Right lobe of liver (tissue), 6 donors: ENCODE results near the gene AKT3. TPM values are rescaled to one million over a fixed set of nuclear protein-coding genes. Genes with fewer than 3 reads are reported as not detected.

Experiments
- ATAC-seq, 4 donors: fragments of 200-7000 bp; cut with Tn5 transposase; one replicate each; pipeline ENCODE4 v1.9.1; 2020; ENCODE audit warnings: mild to moderate bottlenecking in 4 of 4, moderate library complexity in 4 of 4
- DNase-seq, 3 donors: peaks; one replicate each; pipeline ENCODE4 v3.0.0-alpha.2; 2020
- H3K27ac ChIP-seq, 3 donors: fragments of 200-600 bp; one replicate each; pipeline ENCODE4 v1.8.0; 2022
- H3K27me3 ChIP-seq, 2 donors: fragments of 200-600 bp; one replicate each; pipeline ENCODE4 v1.8.0; 2022
- H3K36me3 ChIP-seq, 4 donors: fragments of 200-600 bp; sonication (generic) in 1 of 4; one replicate each; pipeline versions ENCODE4 v1.5.1 to v1.8.0; 2017 to 2022; ENCODE audit warnings: control low read depth in 1 of 4
- H3K4me1 ChIP-seq, 4 donors: fragments of 200-600 bp; sonication (generic) in 1 of 4; one replicate each; pipeline versions ENCODE4 v1.5.1 to v1.8.0; 2017 to 2022; ENCODE audit warnings: control low read depth in 1 of 4
- H3K4me3 ChIP-seq, 3 donors: fragments of 200-600 bp; one replicate each; pipeline ENCODE4 v1.8.0; 2022
- H3K9me3 ChIP-seq, 4 donors: fragments of 200-600 bp; sonication (generic) in 1 of 4; one replicate each; pipeline versions ENCODE4 v1.5.1 to v1.8.0; 2017 to 2022; ENCODE audit warnings: control low read depth in 1 of 4
- CTCF ChIP-seq, 4 donors: fragments of 200-600 bp in 3 of 4; fragments of 450-650 bp in 1 of 4; IDR thresholded peaks; one replicate each; pipeline versions ENCODE4 v1.5.1 to v1.8.0; 2016 to 2022; ENCODE audit warnings: antibody characterized with exemption in 4 of 4, mild to moderate bottlenecking in 2 of 4
- POLR2A ChIP-seq: fragments of 450-650 bp; IDR thresholded peaks from one replicate; pipeline ENCODE4 v1.6.1; 2017; ENCODE audit warnings: antibody characterized with exemption, mild to moderate bottlenecking
- WGBS: methylation state at CpG from one replicate; pipeline ENCODE4 v1.1.6; 2018; ENCODE audit warnings: low coverage, low lambda C conversion rate; ENCODE audit not compliant: insufficient coverage; ENCODE audit errors: missing lambda C conversion rate; 5-methylcytosine and 5-hydroxymethylcytosine counted together
- intact Hi-C, 2 donors: fragments of 100-400 bp; cut with DNase I; formaldehyde crosslinking; loops; one replicate each; pipeline versions ENCODE4 v1.11.2 to v1.14.1; 2022
- total RNA-seq, 6 experiments: library from RNA; depleted of rRNA in 2 of 6; stranded (reverse); fragments of >200 nt in 2 of 6; fragmentation: NEBNext Ultra II Directional in 3 of 6; extraction: Animal tissue kit (Norgen Biotek cat#: 25700) in 3 of 6; gene quantifications; one replicate each; pipeline versions ENCODE4 v1.1.0 to v1.2.4, GENCODE V29; 2016 to 2023
- donor health status: DM: no; HTN: yes; CAD: no.
- donor health status: DM: no; HTN: no; CAD: no.
- donor health status: DM: no; HTN: no; CAD: no.
- donor health status: DM: no; HTN: yes; CAD: no.
- donor health status: DM: no; HTN: yes; CAD: no.

AKT3 gene
- total RNA-seq, 6 experiments from 2014 or later = 4.9 to 9.6 (median 6.8) TPM

- DNase-seq (no peak), ATAC-seq (no peak)
- Histone ChIP-seq H3K9me3 (no peaks in the 10 kb centered on the region), H3K4me3 (no peak overlapping the region), H3K36me3 (no peaks in the 10 kb centered on the region), H3K27me3 (no peaks in the 10 kb centered on the region), H3K4me1 (no peaks in the 10 kb centered on the region), H3K27ac (no peak overlapping the region)
- 98% methylated on average over 4 of the region's 4 CpGs for WGBS
- TF ChIP-seq POLR2A (no peak), CTCF (IDR thresholded peaks at IDR 0.05) (no peak)
- intact Hi-C loops = no loop called here
Observed at GRCh38 chr1:243554686-243555085, 295.4 kb downstream of the AKT3 start.

DNA sequence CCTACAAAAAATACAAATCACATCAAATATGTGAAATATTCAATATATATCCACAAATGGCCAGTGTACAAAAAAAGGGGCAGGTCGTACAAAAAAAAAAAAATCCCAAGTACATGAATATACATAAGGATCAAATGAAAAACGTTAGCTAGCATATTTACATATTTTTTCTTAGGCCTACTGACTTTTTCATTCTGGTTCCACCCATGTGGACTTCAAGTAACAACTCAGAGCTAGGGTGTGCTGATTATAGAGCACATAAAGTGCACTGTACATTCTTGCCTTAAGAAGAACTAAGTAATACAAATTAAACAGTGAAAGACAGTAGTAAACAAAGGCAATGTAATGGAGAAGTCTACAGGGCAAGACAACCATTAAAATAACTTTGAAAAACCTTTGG, 297.0 kb downstream of the AKT3 start:
- H3K36me3 ChIP-seq = no peaks in the 10 kb centered on the region
- no peaks in the 10 kb centered on the region for H3K9me3 ChIP-seq
- no peaks in the 10 kb centered on the region for H3K27me3 ChIP-seq
- DNase-seq = no peak
- WGBS = 69% methylated on average over 2 of the region's 2 CpGs
- H3K27ac ChIP-seq = no peak overlapping the region
- ATAC-seq = no peak
- no peak for TF ChIP-seq POLR2A
- TF ChIP-seq CTCF (IDR thresholded peaks at IDR 0.05) = no peak
- H3K4me3 ChIP-seq = no peak overlapping the region
- no peaks in the 10 kb centered on the region for H3K4me1 ChIP-seq
- intact Hi-C loops = no loop called here

DNA sequence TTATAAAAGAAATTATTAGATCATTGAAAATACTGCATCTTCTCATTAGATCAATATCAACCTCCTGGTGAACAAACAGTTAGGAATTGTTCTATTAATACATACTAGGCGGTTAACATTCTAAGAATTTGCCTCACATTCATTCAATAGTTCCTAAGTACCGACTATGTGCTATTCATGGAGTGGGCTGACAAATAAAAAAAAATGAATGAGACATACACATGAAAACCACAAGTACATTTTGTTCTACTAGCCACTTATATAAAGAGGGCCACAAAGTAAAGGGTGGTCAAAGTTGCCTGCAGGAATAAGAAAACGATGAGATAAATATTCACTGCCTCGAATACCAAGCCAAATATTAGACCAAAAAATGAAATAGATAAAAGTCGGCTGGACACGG, 299.8 kb downstream of the AKT3 start:
- H3K27me3 ChIP-seq = no peaks in the 10 kb centered on the region
- no peak overlapping the region for H3K27ac ChIP-seq
- H3K9me3 ChIP-seq = no peaks in the 10 kb centered on the region
- no peak overlapping the region for H3K4me3 ChIP-seq
- no peaks in the 10 kb centered on the region for H3K36me3 ChIP-seq
- WGBS = 86% methylated on average over 6 of the region's 6 CpGs
- no peaks in the 10 kb centered on the region for H3K4me1 ChIP-seq
- TF ChIP-seq CTCF (IDR thresholded peaks at IDR 0.05) (no peak), POLR2A (no peak)
- intact Hi-C loops = no loop called here
- ATAC-seq (no peak), DNase-seq (no peak)

GRCh38 chr1:243549791-243550190, 300.3 kb downstream of the AKT3 start:
- DNase-seq (no peak), ATAC-seq (no peak)
- no peak overlapping the region for H3K27ac ChIP-seq
- no peaks in the 10 kb centered on the region for H3K9me3 ChIP-seq
- intact Hi-C loops = no loop called here
- TF ChIP-seq CTCF (IDR thresholded peaks at IDR 0.05) = no peak
- TF ChIP-seq POLR2A = no peak
- H3K4me3 ChIP-seq = no peak overlapping the region
- no peaks in the 10 kb centered on the region for H3K36me3 ChIP-seq
- H3K27me3 ChIP-seq = no peaks in the 10 kb centered on the region
- H3K4me1 ChIP-seq = no peaks in the 10 kb centered on the region

GRCh38 chr1:243549108-243549507, 300.9 kb downstream of the AKT3 start:
- intact Hi-C loops = no loop called here
- H3K9me3 ChIP-seq = no peaks in the 10 kb centered on the region
- no peak for ATAC-seq
- DNase-seq = no peak
- H3K36me3 ChIP-seq = no peaks in the 10 kb centered on the region
- H3K27me3 ChIP-seq = no peaks in the 10 kb centered on the region
- no peak overlapping the region for H3K27ac ChIP-seq
- no peak overlapping the region for H3K4me3 ChIP-seq
- TF ChIP-seq CTCF (IDR thresholded peaks at IDR 0.05) (no peak), POLR2A (no peak)
- no peaks in the 10 kb centered on the region for H3K4me1 ChIP-seq
